HG03139 (cell line): ENCODE results near the gene ZNF549.

Source experiments
- ATAC-seq: cut with Tn5 transposase; IDR thresholded peaks from one replicate; pipeline ENCODE4 v1.9.1; 2021; ENCODE audit not compliant: unreplicated experiment

ZNF549 gene

GRCh38 chr19:57566396-57567265 is 39.5 kb downstream of the ZNF549 start:
- no peak for ATAC-seq

GRCh38 chr19:57570707-57571106 is 43.6 kb downstream of the ZNF549 start:
- ATAC-seq: no peak

GRCh38 chr19:57572415-57572947 is 45.3 kb downstream of the ZNF549 start:
- ATAC-seq: no peak

GRCh38 chr19:57576661-57577060 is 49.5 kb downstream of the ZNF549 start:
- ATAC-seq: no peak

- ATAC-seq: peak; percentile 90
Measured at GRCh38 chr19:57578487-57579205, 51.5 kb downstream of the ZNF549 start, which contains the start of gene ZNF416. TSS of gene ZNF416 (minus strand) at chr19:57578911. CDS start at chr19:57578704, 207 bp downstream.

GRCh38 chr19:57583104-57583520 is 56.0 kb downstream of the ZNF549 start:
- no peak for ATAC-seq

- ATAC-seq: peak; percentile 72
Measured at GRCh38 chr19:57583521-57584416, 56.6 kb downstream of the ZNF549 start, which contains the start of gene ZIK1. TSS of gene ZIK1 (plus strand) at chr19:57584145. CDS start at chr19:57584357, 212 bp downstream.

GRCh38 chr19:57587529-57587928 is 60.4 kb downstream of the ZNF549 start:
- ATAC-seq: no peak

GRCh38 chr19:57599377-57599760 is 72.2 kb downstream of the ZNF549 start:
- ATAC-seq: no peak

- ATAC-seq: peak; percentile 90
Measured at GRCh38 chr19:57599761-57600383, 72.7 kb downstream of the ZNF549 start, which contains the start of gene ZNF530. TSS of gene ZNF530 (plus strand) at chr19:57599885. CDS start at chr19:57604346, 4,461 bp downstream.

- no peak for ATAC-seq
Measured at GRCh38 chr19:57606931-57607330, 79.8 kb downstream of the ZNF549 start.
